Measurements from ENCODE around the gene DENND4A. TPM values are rescaled to one million over a fixed set of nuclear protein-coding genes. Genes with fewer than 3 reads are reported as not detected.
A peak's percentile ranks its signal among the peaks of the same experiment; 100 is the strongest.

Gene DENND4A
- total RNA-seq, 1 experiment from 2014 or later, result 14.4 TPM

GRCh38 chr15:65791335-65792137 is 557 bp downstream of the DENND4A start:
- H3K4me3 ChIP-seq (ENCODE audit: low read depth in 2 of 2, low read length in 2 of 2), result peak overlapping the region; percentile 79 to 93
- no peaks in the 10 kb centered on the region for H3K36me3 ChIP-seq (ENCODE audit: control insufficient read depth, insufficient read depth, low read length)
- in situ Hi-C loops (cut with HindIII; ENCODE audit: low pct_unique_long_range_greater_than_20kb, low sequenced_read_pairs) (no loop called here), intact Hi-C loops (cut with micrococcal nuclease; ENCODE audit: unreplicated experiment) (no loop called here)
- ChIA-PET POLR2A (interaction anchor here (0.6 to 1.2 kb wide), 6 partner anchors 12 to 94 kb away, joined by 3 to 25 read pairs (median 7); partner anchors contain the start of gene RAB11A), CTCF (no interaction called here)
- H3K9me3 ChIP-seq (ENCODE audit: control insufficient read depth, insufficient read depth, low read depth, low read length), result no peaks in the 10 kb centered on the region
- H3K27me3 ChIP-seq (ENCODE audit: control insufficient read depth, insufficient read depth, low read length), result no peaks in the 10 kb centered on the region
- TF ChIP-seq SIN3A (IDR thresholded peaks at IDR 0.05; ENCODE audit: borderline replicate concordance, insufficient read depth, low read depth, low read length) (peak; percentile 97), REST (IDR thresholded peaks at IDR 0.05; ENCODE audit: insufficient read depth in 1 of 2, low read depth in 2 of 2, low read length in 1 of 2) (no peak), POLR2AphosphoS5 (IDR thresholded peaks at IDR 0.05; ENCODE audit: low read depth, low read length) (peak; percentile 22; the same call in 1 of the 2 replicates), CTCF (IDR thresholded peaks at IDR 0.05) (no peak), TCF7L2 (IDR thresholded peaks at IDR 0.05; ENCODE audit: low read depth, low read length) (peak; percentile 92)
- H3K4me1 ChIP-seq (ENCODE audit: control insufficient read depth, insufficient read depth, low read length), result peaks cover 28% of the 10 kb centered on the region
- no TSS peak for BruUV-seq (replicated peaks)
- no peak for DNase-seq (ENCODE audit: low read depth, low spot score)
- peak overlapping the region; percentile 65 for H3K27ac ChIP-seq (ENCODE audit: low read length)
- ATAC-seq, result peak; percentile 63

- H3K36me3 ChIP-seq (ENCODE audit: control insufficient read depth, insufficient read depth, low read length), result no peaks in the 10 kb centered on the region
- TF ChIP-seq SIN3A (IDR thresholded peaks at IDR 0.05; ENCODE audit: borderline replicate concordance, insufficient read depth, low read depth, low read length) (no peak), CTCF (IDR thresholded peaks at IDR 0.05) (no peak)
- DNase-seq (ENCODE audit: low read depth, low spot score) (no peak), ATAC-seq (no peak)
- peak overlapping the region; percentile 79 to 93 for H3K4me3 ChIP-seq (ENCODE audit: low read depth in 2 of 2, low read length in 2 of 2)
- in situ Hi-C loops (cut with HindIII; ENCODE audit: low pct_unique_long_range_greater_than_20kb, low sequenced_read_pairs), result no loop called here
- CTCF ChIA-PET, result no interaction called here
- BruUV-seq (replicated peaks), result TSS peak; percentile 80
- peak overlapping the region; percentile 65 for H3K27ac ChIP-seq (ENCODE audit: low read length)
- intact Hi-C loops (cut with micrococcal nuclease; ENCODE audit: unreplicated experiment), result no loop called here
- H3K9me3 ChIP-seq (ENCODE audit: control insufficient read depth, insufficient read depth, low read depth, low read length), result no peaks in the 10 kb centered on the region
- no peaks in the 10 kb centered on the region for H3K27me3 ChIP-seq (ENCODE audit: control insufficient read depth, insufficient read depth, low read length)
- POLR2A ChIA-PET, result interaction anchor here (0.5 to 1.0 kb wide), 3 partner anchors 11 to 64 kb away, joined by 3 to 25 read pairs (median 7); no protein-coding TSS in a partner anchor
- peaks cover 28% of the 10 kb centered on the region for H3K4me1 ChIP-seq (ENCODE audit: control insufficient read depth, insufficient read depth, low read length)
These were observed 1.3 kb downstream of the DENND4A start for GRCh38 chr15:65790694-65791334.

Measured in Panc1 (cell line).